Measurements from ENCODE around the gene DNAJB8.

GRCh38 chr3:128429751-128430150 is 36.9 kb downstream of the DNAJB8 start:
- TF ChIP-seq CTCF (IDR thresholded peaks at IDR 0.05; ENCODE audit: borderline replicate concordance, extremely low read depth, low read length, poor library complexity, severe bottlenecking) (no peak), EZH2 (IDR thresholded peaks at IDR 0.05; ENCODE audit: borderline replicate concordance, low read depth, low read length, severe bottlenecking) (no peak)

All from DND-41 (cell line).